IMR-90 (cell line): Measurements from ENCODE around the gene ADGRL3. TPM values are rescaled to one million over a fixed set of nuclear protein-coding genes. Genes with fewer than 3 reads are reported as not detected.
"Not testable (repeated sequence)": the region's sequence is repeated elsewhere in the genome, so short reads cannot be mapped to it uniquely, and the experiment has no call there.

Experiments
- ATAC-seq: fragments of 200-7000 bp; cut with Tn5 transposase; 2 replicates; pipeline ENCODE4 v1.9.1; 2020; ENCODE audit warnings: low read depth, mild to moderate bottlenecking, moderate library complexity
- BruUV-seq: library from RNA; stranded (reverse); fragments of 400-500 nt; replicated peaks from 2 replicates; lab custom pipeline; 2021; lab: Mats Ljungman, UMichigan
- CTCF ChIA-PET: fragments of 300-600 bp; formaldehyde crosslinking; extraction: SDS; loops from one replicate; lab custom pipeline; 2021; ENCODE audit warnings: antibody characterized with exemption; lab: Yijun Ruan, JAX
- POLR2A ChIA-PET: fragments of 300-600 bp; sonication (Branson Sonifier 250); formaldehyde crosslinking; loops from one replicate; lab custom pipeline; 2022; ENCODE audit warnings: antibody characterized with exemption; ENCODE audit not compliant: unreplicated experiment; lab: Charles Lee
- DNase-seq: peaks from one replicate; pipeline ENCODE4 v3.0.0; 2013
- H2AFZ ChIP-seq: replicated peaks from 2 replicates; pipeline ENCODE3; 2013; ENCODE audit warnings: low read length, mild to moderate bottlenecking; ENCODE audit not compliant: poor library complexity
- H2AK5ac ChIP-seq: 2 replicates; pipeline ENCODE4 v1.6.1; 2013; ENCODE audit warnings: low read depth, low read length, inconsistent platforms
- H2AK9ac ChIP-seq: replicated peaks from 2 replicates; pipeline ENCODE3; 2013; ENCODE audit warnings: mild to moderate bottlenecking, low read depth, low read length, moderate library complexity; ENCODE audit not compliant: poor library complexity
- H2BK120ac ChIP-seq: 2 replicates; pipeline ENCODE4 v1.6.1; 2013; ENCODE audit warnings: low read depth, low read length, inconsistent platforms
- H2BK15ac ChIP-seq: 3 replicates; pipeline ENCODE4 v1.6.1; 2013; ENCODE audit warnings: low read depth, low read length, inconsistent platforms
- H2BK20ac ChIP-seq: 2 replicates; pipeline ENCODE4 v1.6.1; 2013; ENCODE audit warnings: low read depth, mild to moderate bottlenecking, inconsistent platforms, low read length, moderate library complexity
- H2BK5ac ChIP-seq: 2 replicates; pipeline ENCODE4 v1.6.1; 2013; ENCODE audit warnings: mild to moderate bottlenecking, low read depth, low read length, inconsistent platforms; ENCODE audit not compliant: poor library complexity, severe bottlenecking
- H3K14ac ChIP-seq: replicated peaks from 2 replicates; pipeline ENCODE4 v1.6.1; 2013; ENCODE audit warnings: low read depth, low read length, inconsistent platforms
- H3K18ac ChIP-seq: 2 replicates; pipeline ENCODE4 v1.6.1; 2013; ENCODE audit warnings: low read depth, low read length, control low read depth
- H3K23ac ChIP-seq: 2 replicates; pipeline ENCODE4 v1.6.1; 2013; ENCODE audit warnings: low read depth, low read length, inconsistent platforms
- H3K27ac ChIP-seq: 2 replicates; pipeline ENCODE4 v1.5.1; 2013; ENCODE audit warnings: mild to moderate bottlenecking, control low read depth, low read length; ENCODE audit not compliant: insufficient read depth
- H3K27me3 ChIP-seq: 2 replicates; pipeline ENCODE4 v1.6.1; 2013; ENCODE audit warnings: low read length; ENCODE audit not compliant: control insufficient read depth, insufficient read depth
- H3K36me3 ChIP-seq: 2 replicates; pipeline ENCODE4 v1.6.1; 2013; ENCODE audit warnings: low read length, mixed read lengths; ENCODE audit not compliant: control insufficient read depth, insufficient read depth
- H3K4ac ChIP-seq: 2 replicates; pipeline ENCODE4 v1.6.1; 2013; ENCODE audit warnings: low read depth, low read length, inconsistent platforms
- H3K4me1 ChIP-seq: 2 replicates; pipeline ENCODE4 v1.6.1; 2013; ENCODE audit warnings: low read length, mixed read lengths; ENCODE audit not compliant: control insufficient read depth, insufficient read depth
- H3K4me2 ChIP-seq: 2 replicates; pipeline ENCODE4 v1.6.1; 2013; ENCODE audit warnings: low read depth, mild to moderate bottlenecking, control low read depth, low read length, moderate library complexity
- H3K4me3 ChIP-seq: 2 replicates; pipeline ENCODE4 v1.5.1; 2013; ENCODE audit warnings: low read depth, mild to moderate bottlenecking, control low read depth, low read length, moderate library complexity; ENCODE audit not compliant: insufficient read depth
- H3K56ac ChIP-seq: 2 replicates; pipeline ENCODE4 v1.6.1; 2013; ENCODE audit warnings: low read length, inconsistent platforms; ENCODE audit not compliant: insufficient read depth; ENCODE audit errors: extremely low read depth
- H3K79me1 ChIP-seq, 2 experiments: 2 replicates each; pipeline ENCODE4 v1.6.1; 2013; ENCODE audit warnings: low read length in 2 of 2, inconsistent platforms in 1 of 2, low read depth in 1 of 2
- H3K9ac ChIP-seq: 2 replicates; pipeline ENCODE4 v1.6.1; 2013; ENCODE audit warnings: low read depth, low read length, control low read depth
- H3K9me1 ChIP-seq: 2 replicates; pipeline ENCODE4 v1.6.1; 2013; ENCODE audit warnings: low read length, inconsistent platforms; ENCODE audit not compliant: insufficient read depth
- H3K9me3 ChIP-seq: 2 replicates; pipeline ENCODE4 v1.6.1; 2013; ENCODE audit warnings: low read length; ENCODE audit not compliant: control insufficient read depth, insufficient read depth
- H4K20me1 ChIP-seq: 2 replicates; pipeline ENCODE4 v1.6.1; 2013; ENCODE audit warnings: low read length, inconsistent platforms; ENCODE audit not compliant: insufficient read depth
- H4K5ac ChIP-seq: 2 replicates; pipeline ENCODE4 v1.6.1; 2013; ENCODE audit warnings: mild to moderate bottlenecking, low read depth, low read length, control low read depth
- H4K8ac ChIP-seq, 2 experiments: 2 replicates each; pipeline ENCODE4 v1.6.1; 2013; ENCODE audit warnings: low read depth in 2 of 2, low read length in 2 of 2, control low read depth in 1 of 2, inconsistent platforms in 1 of 2
- H4K91ac ChIP-seq: 2 replicates; pipeline ENCODE4 v1.6.1; 2013; ENCODE audit warnings: low read depth, low read length, inconsistent platforms; ENCODE audit not compliant: insufficient read depth
- WGBS, 2 experiments: methylation state at CpG; one replicate each; pipeline versions ENCODE4 v1.1.5 to v1.1.7; 2013; ENCODE audit warnings: missing lambda C conversion rate in 2 of 2; ENCODE audit not compliant: insufficient read length in 1 of 2; ENCODE audit errors: extremely low coverage in 2 of 2; 5-methylcytosine and 5-hydroxymethylcytosine counted together
- dilution Hi-C: fragments of 300-500 bp; cut with HindIII; formaldehyde crosslinking; loops from one replicate; pipeline ENCODE4 v1.14.3; 2018; ENCODE audit warnings: low sequenced_read_pairs; ENCODE audit not compliant: unreplicated experiment
- in situ Hi-C: fragments of 300-500 bp; cut with MboI; formaldehyde crosslinking; loops from 3 replicates; pipeline ENCODE4 v1.14.3; 2019; ENCODE audit warnings: low sequenced_read_pairs, inconsistent platforms, mixed read lengths
- intact Hi-C: fragments of 100-400 bp; cut with micrococcal nuclease; formaldehyde crosslinking; loops from 2 replicates; pipeline ENCODE4 v1.10.0; 2022
- polyA plus RNA-seq, 3 experiments: library from polyadenylated mRNA; depleted of rRNA; stranded (reverse); fragments of >200 nt; gene quantifications; 2 replicates each; pipeline ENCODE4 v1.2.3, GENCODE V29; 2012; ENCODE audit warnings: low replicate concordance in 1 of 3
- total RNA-seq: library from RNA; depleted of rRNA; stranded (reverse); fragments of >200 nt; gene quantifications from 2 replicates; pipeline ENCODE4 v1.2.3, GENCODE V29; 2012
- TF ChIP-seq, protein P1 (sequence below): fragments of 150-350 bp; IDR thresholded peaks from 2 replicates; pipeline ENCODE4 v1.6.1; 2016; ENCODE audit warnings: low read depth, mild to moderate bottlenecking, low read length, moderate library complexity, borderline replicate concordance

The ADGRL3 gene
- total and polyA plus RNA-seq, 2 of the 4 experiments (the other 2 are of a cell fraction) = 0.46 to 2.5 TPM

DNA sequence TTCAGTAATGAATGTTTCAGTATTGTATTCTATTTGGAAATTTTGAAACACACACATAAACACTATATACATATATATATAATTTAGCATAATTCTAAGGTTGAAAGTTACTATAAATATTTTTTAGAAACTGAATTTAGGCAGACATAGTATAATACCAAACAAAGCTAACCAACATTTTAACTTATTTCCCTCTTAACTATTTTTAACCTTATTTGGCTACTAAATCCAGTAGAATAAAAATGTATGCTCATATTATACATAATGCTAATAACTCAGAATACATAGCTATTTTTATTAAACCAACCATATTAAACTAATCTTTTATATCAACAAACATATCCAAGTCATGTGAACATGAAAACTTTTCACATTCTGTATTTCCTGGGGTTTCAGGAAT is 563.6 kb downstream of the ADGRL3 start (continued):
- TF ChIP-seq, protein P1, sequence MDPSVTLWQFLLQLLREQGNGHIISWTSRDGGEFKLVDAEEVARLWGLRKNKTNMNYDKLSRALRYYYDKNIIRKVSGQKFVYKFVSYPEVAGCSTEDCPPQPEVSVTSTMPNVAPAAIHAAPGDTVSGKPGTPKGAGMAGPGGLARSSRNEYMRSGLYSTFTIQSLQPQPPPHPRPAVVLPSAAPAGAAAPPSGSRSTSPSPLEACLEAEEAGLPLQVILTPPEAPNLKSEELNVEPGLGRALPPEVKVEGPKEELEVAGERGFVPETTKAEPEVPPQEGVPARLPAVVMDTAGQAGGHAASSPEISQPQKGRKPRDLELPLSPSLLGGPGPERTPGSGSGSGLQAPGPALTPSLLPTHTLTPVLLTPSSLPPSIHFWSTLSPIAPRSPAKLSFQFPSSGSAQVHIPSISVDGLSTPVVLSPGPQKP = no peak

DNA sequence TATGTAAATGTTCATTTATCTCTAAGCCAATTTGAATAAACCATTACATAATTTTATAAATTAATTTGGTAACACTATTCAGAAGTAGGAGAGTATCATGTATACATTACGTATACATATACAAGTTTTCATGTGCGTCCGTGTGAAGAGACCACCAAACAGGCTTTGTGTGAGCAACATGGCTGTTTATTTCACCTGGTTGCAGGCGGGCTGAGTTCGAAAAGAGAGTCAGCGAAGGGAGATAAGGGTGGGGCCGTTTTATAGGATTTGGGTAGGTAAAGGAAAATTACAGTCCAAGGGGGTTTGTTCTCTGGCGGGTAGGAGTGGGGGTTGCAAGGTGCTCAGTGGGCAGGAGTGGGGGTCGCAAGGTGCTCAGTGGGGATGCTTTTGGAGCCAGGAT is 564.0 kb downstream of the ADGRL3 start:
- H4K5ac ChIP-seq, H2BK15ac ChIP-seq, dilution Hi-C loops, ATAC-seq, H3K4ac ChIP-seq, H2BK5ac ChIP-seq, H3K36me3 ChIP-seq, H3K9me1 ChIP-seq, H3K79me1 ChIP-seq, DNase-seq, H2AK5ac ChIP-seq, H3K4me3 ChIP-seq, H3K56ac ChIP-seq, H4K20me1 ChIP-seq, H2AFZ ChIP-seq, H3K4me1 ChIP-seq, POLR2A ChIA-PET, H3K4me2 ChIP-seq, CTCF ChIA-PET, H2AK9ac ChIP-seq, BruUV-seq, H2BK120ac ChIP-seq, H4K91ac ChIP-seq, intact Hi-C loops, H3K9me3 ChIP-seq, in situ Hi-C loops, H3K9ac ChIP-seq, H4K8ac ChIP-seq, H2BK20ac ChIP-seq, H3K27me3 ChIP-seq, H3K14ac ChIP-seq, H3K18ac ChIP-seq, H3K23ac ChIP-seq, H3K27ac ChIP-seq: not testable (repeated sequence)
- no CpG with 5 or more reads among the region's 9 CpGs for WGBS, 2 experiments

DNA sequence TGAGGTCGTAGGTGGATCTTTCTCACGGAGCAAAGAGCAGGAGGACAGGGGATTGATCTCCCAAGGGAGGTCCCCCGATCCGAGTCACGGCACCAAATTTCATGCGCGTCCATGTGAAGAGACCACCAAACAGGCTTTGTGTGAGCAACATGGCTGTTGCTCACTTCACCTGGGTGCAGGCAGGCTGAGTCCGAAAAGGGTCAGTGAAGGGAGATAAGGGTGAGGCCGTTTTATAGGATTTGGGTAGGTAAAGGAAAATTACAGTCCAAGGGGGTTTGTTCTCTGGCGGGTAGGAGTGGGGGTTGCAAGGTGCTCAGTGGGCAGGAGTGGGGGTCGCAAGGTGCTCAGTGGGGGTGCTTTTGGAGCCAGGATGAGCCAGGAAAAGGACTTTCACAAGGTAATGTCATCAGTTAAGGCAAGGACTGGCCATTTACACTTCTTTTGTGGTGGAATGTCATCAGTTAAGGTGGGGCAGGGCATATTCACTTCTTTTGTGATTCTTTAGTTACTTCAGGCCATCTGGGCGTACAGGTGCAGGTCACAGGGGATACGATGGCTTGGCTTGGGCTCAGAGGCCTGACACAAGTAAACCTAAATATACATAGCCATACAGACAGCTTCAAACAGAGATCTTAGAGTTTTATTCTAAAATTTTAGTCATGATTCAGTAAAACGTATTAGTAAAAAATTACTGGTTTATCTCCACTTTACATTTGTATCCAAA is 569.5 kb downstream of the ADGRL3 start:
- CTCF ChIA-PET, POLR2A ChIA-PET, DNase-seq, BruUV-seq, H3K36me3 ChIP-seq, H4K8ac ChIP-seq, H2AK9ac ChIP-seq, H3K4me1 ChIP-seq, H3K27ac ChIP-seq, H3K56ac ChIP-seq, H2BK20ac ChIP-seq, H2AK5ac ChIP-seq, H4K5ac ChIP-seq, H3K27me3 ChIP-seq, H3K18ac ChIP-seq, dilution Hi-C loops, ATAC-seq, H2BK15ac ChIP-seq, H3K79me1 ChIP-seq, H3K4ac ChIP-seq, H3K9ac ChIP-seq, in situ Hi-C loops, H3K4me2 ChIP-seq, H2BK5ac ChIP-seq, H2BK120ac ChIP-seq, H3K9me1 ChIP-seq, H4K91ac ChIP-seq, H2AFZ ChIP-seq, H3K23ac ChIP-seq, H3K14ac ChIP-seq, H4K20me1 ChIP-seq, intact Hi-C loops, H3K4me3 ChIP-seq, H3K9me3 ChIP-seq: not testable (repeated sequence)
- no CpG with 5 or more reads among the region's 14 CpGs for WGBS, 2 experiments
